Activated CD8-positive, alpha-beta T cell treated with anti-CD3 and anti-CD28 coated beads, Interleukin-2, amount 10 ng/mL, durations not matched to agents 7 days and 5 days (primary cell): ENCODE results near the gene CDKN2AIP. TPM values are rescaled to one million over a fixed set of nuclear protein-coding genes. Genes with fewer than 3 reads are reported as not detected.
"Not testable (repeated sequence)": the region's sequence is repeated elsewhere in the genome, so short reads cannot be mapped to it uniquely, and the experiment has no call there.

Source experiments
- ATAC-seq: fragments of 150-1000 bp; cut with Tn5 transposase; one replicate; pipeline ENCODE4 v1.10.0; 2021; ENCODE audit warnings: moderate library complexity
- CTCF ChIA-PET: fragments of 350-600 bp; sonication (Branson Sonifier 250); formaldehyde crosslinking; loops from one replicate; lab custom pipeline; 2021; ENCODE audit warnings: antibody characterized with exemption; lab: Charles Lee
- POLR2A ChIA-PET: fragments of 350-600 bp; sonication (Branson Sonifier 250); formaldehyde crosslinking; loops from one replicate; lab custom pipeline; 2021; ENCODE audit warnings: antibody characterized with exemption; lab: Charles Lee
- DNase-seq: peaks from one replicate; pipeline ENCODE4 v3.0.0-alpha.2; 2020
- H3K27ac Mint-ChIP-seq: one replicate; pipeline ENCODE4 v1.8.0; 2021; ENCODE audit warnings: mild to moderate bottlenecking, mixed read lengths
- H3K27me3 Mint-ChIP-seq: one replicate; pipeline ENCODE4 v1.8.0; 2021; ENCODE audit warnings: low read depth, mixed read lengths
- H3K36me3 Mint-ChIP-seq: one replicate; pipeline ENCODE4 v1.8.0; 2021; ENCODE audit warnings: low read depth, mixed read lengths
- H3K4me1 Mint-ChIP-seq: one replicate; pipeline ENCODE4 v1.8.0; 2021; ENCODE audit warnings: low read depth, mixed read lengths
- H3K4me3 Mint-ChIP-seq: one replicate; pipeline ENCODE4 v1.8.0; 2021; ENCODE audit warnings: mild to moderate bottlenecking, mixed read lengths
- H3K9me3 Mint-ChIP-seq: one replicate; pipeline ENCODE4 v1.8.0; 2022; ENCODE audit warnings: mixed read lengths; ENCODE audit not compliant: insufficient read depth
- total RNA-seq, 2 experiments: library from RNA; stranded (reverse); gene quantifications; one replicate each; pipeline ENCODE4 v1.2.3, GENCODE V29; 2021

CDKN2AIP gene
- total RNA-seq, 2 experiments from 2014 or later = 27.6 to 30.2 TPM

DNA sequence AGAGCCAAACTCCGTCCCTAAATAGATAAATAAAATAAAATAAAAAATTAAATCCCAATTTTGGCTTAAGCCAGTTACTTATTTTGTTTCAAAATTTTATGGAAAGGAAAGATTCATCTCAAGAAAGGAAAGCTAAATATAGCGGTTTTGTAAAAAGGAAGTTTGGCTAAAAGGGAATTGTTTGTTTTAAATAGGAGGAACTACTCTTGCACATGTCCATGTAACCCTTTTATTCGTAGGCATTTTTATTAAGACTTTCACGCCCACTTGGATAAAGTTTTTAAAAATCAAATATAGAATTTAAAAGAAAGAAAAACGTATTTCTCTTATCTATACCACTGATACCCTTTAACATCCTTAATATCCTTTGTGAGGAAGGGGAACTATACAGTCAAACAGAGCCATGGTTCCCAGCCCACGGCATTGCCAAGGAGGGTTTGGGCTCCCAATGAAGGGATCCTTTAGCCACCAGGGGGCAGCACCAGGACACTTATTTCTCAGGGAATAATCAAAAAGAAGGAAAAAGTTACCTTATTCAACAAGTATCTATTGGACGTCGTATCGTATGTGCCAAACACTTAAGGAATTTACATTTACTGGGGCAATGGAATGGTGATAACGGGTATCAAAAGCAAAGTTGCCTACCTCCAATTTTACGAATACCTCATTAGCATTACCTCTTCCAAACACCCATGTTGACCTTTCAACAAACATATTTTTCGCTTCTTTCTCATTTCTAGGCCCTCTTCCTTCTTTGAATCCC lies 27.7 kb downstream of the CDKN2AIP start:
- H3K36me3 Mint-ChIP-seq = no peaks in the 10 kb centered on the region
- H3K4me1 Mint-ChIP-seq = no peaks in the 10 kb centered on the region
- ATAC-seq (peak; percentile 78), DNase-seq (peak; percentile 86)
- ChIA-PET CTCF (interaction anchor here (0.6 kb wide), 1 partner anchor 131 kb away, joined by 3 read pairs; no protein-coding TSS in a partner anchor), POLR2A (no interaction called here)
- H3K9me3 Mint-ChIP-seq = no peaks in the 10 kb centered on the region
- no peak overlapping the region for H3K27ac Mint-ChIP-seq
- peaks cover 18% of the 10 kb centered on the region for H3K27me3 Mint-ChIP-seq
- H3K4me3 Mint-ChIP-seq = no peak overlapping the region

DNA sequence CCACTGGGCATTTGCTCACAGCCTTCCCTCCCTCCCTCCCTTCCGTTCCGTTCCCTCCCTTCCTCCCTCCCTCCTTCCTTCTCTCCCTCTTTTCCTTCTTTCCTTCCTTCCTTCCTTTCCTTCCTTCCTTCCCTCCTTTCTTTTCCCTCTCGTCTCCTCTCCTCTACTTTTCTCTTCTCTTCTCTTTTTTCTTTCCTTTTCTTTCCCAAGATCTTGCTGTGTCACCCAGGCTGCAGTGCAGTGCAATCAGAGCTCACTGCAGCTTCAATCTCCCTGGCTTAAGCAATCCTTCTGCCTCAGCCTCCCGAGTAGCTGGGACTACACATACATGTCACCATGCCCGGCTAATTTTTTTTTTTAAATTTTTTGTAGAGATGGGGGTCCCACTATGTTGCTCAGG lies 33.7 kb downstream of the CDKN2AIP start:
- POLR2A ChIA-PET = interaction anchor here (1.2 kb wide), 1 partner anchor 20 kb away, joined by 3 read pairs; no protein-coding TSS in a partner anchor
- no peak overlapping the region for H3K27ac Mint-ChIP-seq
- no peaks in the 10 kb centered on the region for H3K9me3 Mint-ChIP-seq
- peaks cover 6% of the 10 kb centered on the region for H3K27me3 Mint-ChIP-seq
- CTCF ChIA-PET = interaction anchor here (0.6 to 1.1 kb wide), 2 partner anchors 101 to 539 kb away, joined by 3 read pairs; no protein-coding TSS in a partner anchor
- H3K4me3 Mint-ChIP-seq = no peak overlapping the region
- ATAC-seq = no peak
- H3K4me1 Mint-ChIP-seq = no peaks in the 10 kb centered on the region
- H3K36me3 Mint-ChIP-seq = no peaks in the 10 kb centered on the region
- no peak for DNase-seq

DNA sequence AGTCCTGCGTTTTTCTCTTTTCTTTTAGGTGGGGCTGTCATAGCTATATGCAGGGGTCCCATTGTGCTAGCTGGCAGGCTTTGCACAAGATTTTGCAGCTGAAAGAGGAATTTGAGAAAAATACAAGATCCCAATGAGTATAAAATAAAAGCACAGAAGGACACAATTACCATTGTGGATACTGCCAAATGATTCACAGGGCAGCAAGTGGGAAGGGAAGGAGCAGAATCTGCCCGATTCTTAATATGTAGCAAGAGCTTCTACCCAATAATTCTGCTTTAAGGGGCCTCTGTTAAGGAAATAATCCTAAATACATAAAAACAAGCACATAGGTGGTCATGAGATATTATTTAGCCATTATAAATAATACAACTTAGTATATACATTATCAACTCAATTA lies 34.5 kb downstream of the CDKN2AIP start:
- no peaks in the 10 kb centered on the region for H3K36me3 Mint-ChIP-seq
- DNase-seq (no peak), ATAC-seq (no peak)
- peaks cover 6% of the 10 kb centered on the region for H3K27me3 Mint-ChIP-seq
- no peak overlapping the region for H3K27ac Mint-ChIP-seq
- POLR2A ChIA-PET = no interaction called here
- H3K9me3 Mint-ChIP-seq = no peaks in the 10 kb centered on the region
- CTCF ChIA-PET = interaction anchor here (0.6 to 1.1 kb wide), 2 partner anchors 100 to 538 kb away, joined by 3 read pairs; no protein-coding TSS in a partner anchor
- no peak overlapping the region for H3K4me3 Mint-ChIP-seq
- H3K4me1 Mint-ChIP-seq = no peaks in the 10 kb centered on the region

DNA sequence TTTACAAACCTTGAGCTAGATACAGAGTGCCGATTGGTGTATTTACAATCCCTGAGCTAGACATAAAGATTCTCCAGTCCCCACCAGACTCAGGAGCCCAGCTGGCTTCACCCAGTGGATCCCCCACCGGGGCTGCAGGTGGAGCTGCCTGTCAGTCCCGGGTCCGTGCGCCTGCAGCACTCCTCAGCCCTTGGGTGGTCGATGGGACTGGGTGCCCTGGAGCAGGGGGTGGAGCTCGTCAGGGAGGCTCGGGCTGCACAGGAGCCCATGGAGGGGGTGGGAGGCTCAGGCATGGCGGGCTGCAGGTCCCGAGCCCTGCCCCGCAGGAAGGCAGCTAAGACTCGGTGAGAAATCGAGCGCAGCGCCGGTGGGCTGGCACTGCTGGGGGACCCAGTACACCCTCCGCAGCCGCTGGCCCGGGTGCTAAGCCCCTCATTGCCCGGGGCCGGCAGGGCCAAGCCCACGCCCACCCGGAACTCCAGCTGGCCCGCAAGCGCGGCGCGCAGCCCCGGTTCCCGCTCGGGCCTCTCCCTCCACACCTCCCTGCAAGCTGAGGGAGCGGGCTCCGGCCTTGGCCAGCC lies 38.2 kb downstream of the CDKN2AIP start:
- H3K36me3 Mint-ChIP-seq, H3K9me3 Mint-ChIP-seq, DNase-seq, H3K27ac Mint-ChIP-seq, H3K4me3 Mint-ChIP-seq, ATAC-seq, CTCF ChIA-PET, H3K27me3 Mint-ChIP-seq, H3K4me1 Mint-ChIP-seq, POLR2A ChIA-PET: not testable (repeated sequence)

DNA sequence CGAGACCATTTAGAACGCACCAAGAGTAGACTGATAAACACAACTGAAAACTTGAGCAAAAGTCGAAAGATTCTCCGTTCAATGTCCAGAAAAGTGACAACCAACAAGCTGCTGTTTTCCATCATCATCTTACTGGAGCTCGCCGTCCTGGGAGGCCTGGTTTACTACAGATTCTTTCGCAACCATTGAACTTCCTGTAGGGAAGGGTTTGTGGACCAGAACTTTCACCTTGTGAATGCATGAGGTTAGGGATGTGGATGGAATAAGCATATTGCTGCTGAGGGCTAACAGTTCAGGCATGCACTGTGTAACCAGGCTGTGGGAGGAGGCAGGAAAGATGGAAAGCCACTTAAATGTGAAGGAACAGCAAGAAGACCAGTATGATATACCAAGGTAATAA lies 39.6 kb downstream of the CDKN2AIP start:
- Mint-ChIP-seq H3K27me3 (no peaks in the 10 kb centered on the region), H3K27ac (no peak overlapping the region), H3K4me3 (no peak overlapping the region), H3K36me3 (no peaks in the 10 kb centered on the region), H3K9me3 (no peaks in the 10 kb centered on the region), H3K4me1 (no peaks in the 10 kb centered on the region)
- ChIA-PET CTCF (no interaction called here), POLR2A (no interaction called here)
- ATAC-seq (no peak), DNase-seq (no peak)

DNA sequence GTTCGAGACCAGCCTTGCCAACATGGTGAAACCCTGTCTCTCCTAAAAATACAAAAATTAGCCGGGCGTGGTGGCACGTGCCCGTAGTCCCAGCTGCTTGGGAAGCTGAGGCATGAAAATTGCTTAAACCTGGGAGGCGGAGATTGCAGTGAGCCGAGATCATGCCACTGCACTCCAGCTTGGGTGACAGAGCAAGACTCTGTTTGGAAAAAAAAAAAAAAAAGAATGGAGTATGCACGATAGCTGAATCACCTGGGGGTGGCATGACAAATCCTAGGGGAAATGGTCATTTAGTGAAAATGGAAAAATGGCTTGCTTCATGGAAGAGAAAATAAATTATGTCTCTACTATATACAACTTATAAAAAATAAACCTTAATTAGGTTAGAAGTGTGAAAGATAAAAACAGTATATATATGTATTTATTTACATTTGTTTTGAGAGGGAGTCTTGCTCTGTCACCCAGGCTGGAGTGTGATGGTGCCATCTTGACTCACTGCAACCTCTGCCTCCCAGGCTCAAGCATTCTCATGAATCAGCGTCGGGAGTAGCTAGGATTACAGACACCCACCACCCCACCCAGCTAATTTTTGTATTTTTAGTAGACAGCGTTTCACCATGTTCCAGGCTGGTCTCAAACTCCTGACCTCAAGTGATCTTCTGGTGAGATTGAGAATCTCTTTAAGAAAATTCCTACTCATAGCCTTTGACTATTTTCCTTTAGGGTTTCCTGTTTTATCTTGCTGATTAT lies 41.1 kb downstream of the CDKN2AIP start:
- Mint-ChIP-seq H3K27ac (no peak overlapping the region), H3K27me3 (no peaks in the 10 kb centered on the region), H3K9me3 (no peaks in the 10 kb centered on the region), H3K36me3 (no peaks in the 10 kb centered on the region), H3K4me3 (no peak overlapping the region), H3K4me1 (no peaks in the 10 kb centered on the region)
- ChIA-PET CTCF (no interaction called here), POLR2A (no interaction called here)
- DNase-seq = no peak
- ATAC-seq = no peak

DNA sequence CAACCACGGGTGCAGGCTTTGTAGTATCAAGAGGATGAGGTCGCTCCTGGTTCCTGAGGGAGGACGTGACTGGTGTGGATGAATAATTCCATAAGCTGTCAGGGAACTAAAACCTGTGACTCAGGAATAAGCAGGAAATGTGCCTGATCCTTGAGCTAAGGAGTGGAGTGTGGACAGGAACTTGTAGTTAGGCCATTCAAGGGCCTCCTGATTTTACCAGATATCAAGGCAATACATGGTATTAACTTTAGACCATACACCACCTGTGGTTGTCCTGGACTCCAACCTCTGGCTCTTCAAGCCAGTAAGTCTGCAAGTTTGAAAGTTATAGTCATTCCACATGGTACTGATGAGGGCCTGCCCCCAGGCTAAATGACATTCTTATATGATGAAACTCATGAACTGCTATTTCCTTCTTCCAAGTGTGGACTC lies 48.4 kb downstream of the CDKN2AIP start:
- H3K4me3 Mint-ChIP-seq = no peak overlapping the region
- no peaks in the 10 kb centered on the region for H3K4me1 Mint-ChIP-seq
- no peak overlapping the region for H3K27ac Mint-ChIP-seq
- DNase-seq (no peak), ATAC-seq (no peak)
- ChIA-PET CTCF (interaction anchor here (0.6 kb wide), 1 partner anchor 572 kb away, joined by 3 read pairs; no protein-coding TSS in a partner anchor), POLR2A (interaction anchor here (1.3 kb wide), 1 partner anchor 11 kb away, joined by 7 read pairs; no protein-coding TSS in a partner anchor)
- no peaks in the 10 kb centered on the region for H3K27me3 Mint-ChIP-seq
- H3K9me3 Mint-ChIP-seq = no peaks in the 10 kb centered on the region
- H3K36me3 Mint-ChIP-seq = peaks cover 14% of the 10 kb centered on the region

DNA sequence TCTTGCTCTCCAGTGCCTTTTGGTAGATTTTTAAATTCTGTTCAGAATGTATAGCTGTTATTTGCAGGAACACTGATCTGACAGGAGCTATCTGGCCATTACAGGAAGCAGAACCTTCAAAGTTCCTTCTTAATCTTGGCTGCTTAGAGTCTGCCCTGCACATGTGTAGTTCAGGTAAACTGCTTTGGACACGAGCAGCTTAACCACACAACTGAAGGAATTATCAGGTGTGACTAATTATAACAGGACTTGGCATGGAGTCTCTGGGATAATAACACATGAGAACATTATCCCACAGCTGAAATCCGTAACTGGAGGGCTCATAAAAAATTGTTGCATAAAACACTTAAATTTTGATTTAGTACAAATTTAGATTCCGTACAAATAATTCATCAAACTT lies 48.8 kb downstream of the CDKN2AIP start:
- H3K27me3 Mint-ChIP-seq = no peaks in the 10 kb centered on the region
- ATAC-seq (no peak), DNase-seq (no peak)
- no peaks in the 10 kb centered on the region for H3K4me1 Mint-ChIP-seq
- H3K36me3 Mint-ChIP-seq = peaks cover 14% of the 10 kb centered on the region
- H3K9me3 Mint-ChIP-seq = no peaks in the 10 kb centered on the region
- POLR2A ChIA-PET = interaction anchor here (1.3 kb wide), 1 partner anchor 10 kb away, joined by 7 read pairs; no protein-coding TSS in a partner anchor
- CTCF ChIA-PET = interaction anchor here (0.6 kb wide), 1 partner anchor 572 kb away, joined by 3 read pairs; no protein-coding TSS in a partner anchor
- H3K27ac Mint-ChIP-seq = no peak overlapping the region
- no peak overlapping the region for H3K4me3 Mint-ChIP-seq

DNA sequence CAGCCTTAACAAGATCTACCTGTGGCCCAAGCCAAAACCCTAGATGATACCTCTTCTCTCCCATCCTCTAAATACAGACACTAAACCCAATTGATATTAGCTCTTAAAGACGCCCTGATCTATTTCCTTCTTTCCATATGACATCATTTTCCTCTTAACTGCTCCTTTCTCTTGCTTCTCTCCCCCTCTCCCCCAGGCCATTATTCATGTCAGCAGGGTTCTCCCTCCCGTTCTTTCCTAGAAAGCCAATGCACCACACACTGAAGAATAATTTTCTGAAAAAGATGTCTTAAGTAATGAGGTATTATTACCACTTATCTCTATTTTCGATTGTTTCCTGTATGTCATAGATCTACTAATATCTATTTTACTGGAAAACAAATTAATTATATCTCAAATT lies 50.7 kb downstream of the CDKN2AIP start:
- CTCF ChIA-PET = no interaction called here
- POLR2A ChIA-PET = interaction anchor here (1.0 kb wide), 1 partner anchor 8 kb away, joined by 3 read pairs; no protein-coding TSS in a partner anchor
- H3K27ac Mint-ChIP-seq = no peak overlapping the region

More for the DNA sequence above, 50.7 kb downstream of the CDKN2AIP start:
- Mint-ChIP-seq H3K27me3 (no peaks in the 10 kb centered on the region), H3K36me3 (peaks cover 14% of the 10 kb centered on the region), H3K9me3 (no peaks in the 10 kb centered on the region), H3K4me3 (no peak overlapping the region), H3K4me1 (peaks cover 8% of the 10 kb centered on the region)
- DNase-seq (no peak), ATAC-seq (no peak)
